NCI-H524 treated with DMSO at 0.1 percent for 48 hours (cell line): ENCODE results near the gene PFAS.

Source experiments
- DNase-seq: peaks from one replicate; lab custom pipeline; 2025; lab: John Stamatoyannopoulos, UW

Gene PFAS

DNA sequence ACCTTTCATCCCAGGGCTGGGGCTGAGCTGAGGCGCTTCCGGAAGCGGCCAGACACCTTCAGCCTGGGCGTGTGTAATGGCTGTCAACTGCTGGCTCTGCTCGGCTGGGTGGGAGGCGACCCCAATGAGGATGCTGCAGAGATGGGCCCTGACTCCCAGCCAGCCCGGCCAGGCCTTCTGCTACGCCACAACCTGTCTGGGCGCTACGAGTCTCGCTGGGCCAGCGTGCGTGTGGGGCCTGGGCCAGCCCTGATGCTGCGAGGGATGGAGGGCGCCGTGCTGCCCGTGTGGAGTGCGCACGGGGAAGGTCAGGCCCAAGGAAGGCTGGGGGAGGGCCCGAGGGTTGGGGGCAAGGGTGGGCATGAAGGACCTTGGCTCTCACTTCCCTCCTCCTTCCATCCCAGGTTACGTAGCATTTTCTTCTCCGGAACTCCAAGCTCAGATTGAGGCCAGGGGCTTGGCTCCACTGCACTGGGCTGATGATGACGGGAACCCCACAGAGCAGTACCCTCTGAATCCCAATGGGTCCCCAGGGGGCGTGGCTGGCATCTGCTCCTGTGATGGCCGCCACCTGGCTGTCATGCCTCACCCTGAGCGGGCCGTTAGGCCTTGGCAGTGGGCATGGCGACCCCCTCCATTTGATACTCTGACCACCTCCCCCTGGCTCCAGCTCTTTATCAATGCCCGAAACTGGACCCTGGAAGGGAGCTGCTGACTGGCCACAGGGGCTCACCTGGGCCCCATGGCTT is 19.6 kb downstream of the PFAS start:
- no peak for DNase-seq

DNA sequence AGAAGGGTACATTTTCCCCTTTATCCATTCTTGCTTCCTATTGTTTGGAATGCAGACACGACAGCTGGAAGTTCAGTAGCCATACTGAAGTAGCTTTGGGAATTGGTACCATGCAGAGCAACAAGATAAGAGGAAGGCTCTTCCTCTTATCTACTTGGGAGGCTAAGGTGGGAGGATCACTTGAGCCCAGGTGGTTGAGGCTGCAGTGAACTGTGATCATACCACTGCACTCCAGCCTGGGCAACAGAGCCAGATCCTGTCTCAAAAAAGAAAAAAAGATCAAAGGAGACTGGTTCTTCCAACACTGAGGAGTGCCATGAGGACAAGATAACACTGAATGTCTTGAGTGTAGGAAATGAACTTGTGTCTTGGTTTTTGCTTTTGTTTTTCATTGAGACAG is 23.3 kb downstream of the PFAS start:
- DNase-seq, result no peak

DNA sequence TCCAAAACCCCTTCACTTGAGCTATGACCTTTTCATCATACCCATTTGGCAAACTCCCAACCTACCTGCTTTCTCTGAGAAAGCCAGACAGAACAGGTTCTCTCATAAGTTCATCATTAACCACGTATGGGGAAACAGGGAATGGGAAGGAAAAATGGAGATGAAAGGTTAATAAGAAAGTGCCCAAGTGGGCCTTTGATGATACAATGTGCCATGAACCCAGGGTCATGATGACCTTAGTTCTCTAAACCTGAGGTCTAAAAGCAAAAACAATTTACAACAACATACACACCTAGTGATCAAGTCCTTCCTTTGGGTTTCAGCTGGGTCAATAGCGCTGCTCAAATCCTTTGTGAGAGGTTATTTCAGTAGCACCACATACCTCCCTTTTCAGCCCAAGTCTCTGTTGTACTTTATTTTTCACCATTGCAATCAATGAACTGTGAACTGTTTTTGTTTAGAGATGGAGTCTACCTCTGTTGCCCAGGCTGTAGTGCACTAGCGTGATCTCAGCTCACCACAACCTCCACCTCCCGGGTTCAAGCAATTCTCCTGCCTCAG is 24.9 kb downstream of the PFAS start:
- no peak for DNase-seq

DNA sequence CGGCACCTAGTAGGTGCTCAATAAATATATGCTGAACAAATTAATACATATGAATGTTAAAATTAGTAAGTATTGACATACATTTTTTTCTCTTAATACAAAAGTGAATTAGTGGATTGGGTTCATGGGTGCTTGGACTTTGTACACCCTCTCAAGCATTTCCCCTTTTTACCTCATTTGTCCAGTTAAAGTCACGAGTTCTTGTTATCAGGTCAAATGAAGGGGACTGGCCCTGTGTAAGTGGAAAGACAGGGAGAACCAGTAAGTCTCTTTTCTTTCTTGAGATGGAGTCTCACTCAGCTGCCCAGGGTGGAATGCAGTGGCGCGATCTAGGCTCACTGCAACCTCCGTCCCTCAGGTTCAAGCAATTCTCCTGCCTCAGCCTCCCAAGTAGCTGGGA is 25.7 kb downstream of the PFAS start:
- DNase-seq, result no peak

DNA sequence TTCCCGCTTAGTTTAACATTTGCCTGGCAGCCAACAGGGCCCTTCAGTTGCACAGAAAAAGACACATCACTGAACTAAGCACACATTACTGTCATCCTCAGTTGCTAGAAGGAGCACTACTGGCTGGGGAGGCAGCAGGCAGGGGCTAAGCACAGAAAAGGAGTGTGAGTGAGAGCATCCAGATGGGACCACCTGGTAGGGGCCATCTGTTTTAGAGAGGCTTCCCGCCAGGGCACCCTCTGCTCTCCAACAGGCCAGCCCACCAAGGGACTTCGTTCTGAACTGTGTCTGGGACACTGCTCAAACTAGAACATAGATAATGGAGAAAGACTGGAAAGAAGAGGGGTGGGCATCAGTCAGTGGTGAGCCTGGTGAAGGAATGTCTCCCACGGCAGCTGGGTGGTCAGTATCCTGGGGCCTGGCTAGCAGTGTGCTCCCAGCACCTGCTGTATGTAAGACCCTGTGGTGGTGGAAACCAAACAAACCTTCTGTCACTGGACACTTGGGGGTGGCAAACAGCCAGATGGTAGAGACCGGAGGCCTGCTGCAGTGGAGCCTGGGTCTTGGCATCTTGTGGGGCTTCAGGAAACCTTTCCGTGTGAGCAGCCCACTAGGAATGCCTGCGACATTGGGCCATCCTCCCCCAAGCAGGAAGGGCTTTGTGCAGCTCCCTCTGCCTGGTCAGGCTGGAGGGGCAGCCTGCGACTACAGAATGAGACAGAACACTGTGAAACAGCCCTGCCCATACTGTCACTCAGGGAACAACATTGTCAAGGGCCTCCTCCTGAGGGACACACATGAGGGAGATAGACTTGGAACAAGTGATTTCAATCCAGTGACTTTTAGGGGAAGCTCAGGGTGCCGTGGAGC is 26.6 kb downstream of the PFAS start:
- DNase-seq, result peak; percentile 60

DNA sequence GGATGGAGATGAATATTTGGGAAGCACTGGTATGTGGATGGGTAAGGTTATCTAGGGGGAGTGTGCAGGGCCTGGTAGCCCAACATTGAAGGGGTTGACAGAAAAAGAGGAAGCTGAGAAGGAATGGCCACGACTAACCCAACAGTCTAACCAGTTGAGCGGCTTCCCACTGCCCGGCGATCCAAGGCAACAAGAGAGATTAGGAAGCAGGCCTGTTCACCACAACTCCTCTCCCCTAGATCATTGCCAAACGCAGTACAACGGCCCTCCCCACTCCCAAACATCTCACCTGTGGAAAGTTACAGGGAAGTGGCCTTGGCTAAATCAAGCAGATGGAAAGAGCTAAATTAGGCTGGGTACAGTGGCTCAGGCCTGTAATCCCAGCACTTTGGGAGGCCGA is 28.2 kb downstream of the PFAS start:
- DNase-seq, result no peak

DNA sequence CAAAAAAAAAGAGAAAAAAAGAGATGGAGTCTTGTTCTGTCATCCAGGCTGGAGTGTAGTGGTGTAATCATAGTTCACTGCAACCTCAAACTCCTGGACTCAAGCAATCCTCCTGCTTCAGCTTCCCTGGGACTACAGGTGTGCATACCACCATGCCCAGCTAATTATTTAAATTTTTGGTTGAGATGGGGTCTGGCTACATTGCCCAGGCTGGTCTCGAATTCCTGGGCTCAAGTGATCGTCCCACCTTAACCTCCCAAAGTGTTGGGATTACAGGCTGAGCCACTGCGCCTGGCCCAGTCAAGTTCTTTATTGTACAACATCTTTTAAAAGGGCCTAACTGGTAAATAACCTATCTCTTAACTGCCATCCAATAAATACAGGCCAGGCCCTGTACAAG is 33.3 kb downstream of the PFAS start:
- no peak for DNase-seq

DNA sequence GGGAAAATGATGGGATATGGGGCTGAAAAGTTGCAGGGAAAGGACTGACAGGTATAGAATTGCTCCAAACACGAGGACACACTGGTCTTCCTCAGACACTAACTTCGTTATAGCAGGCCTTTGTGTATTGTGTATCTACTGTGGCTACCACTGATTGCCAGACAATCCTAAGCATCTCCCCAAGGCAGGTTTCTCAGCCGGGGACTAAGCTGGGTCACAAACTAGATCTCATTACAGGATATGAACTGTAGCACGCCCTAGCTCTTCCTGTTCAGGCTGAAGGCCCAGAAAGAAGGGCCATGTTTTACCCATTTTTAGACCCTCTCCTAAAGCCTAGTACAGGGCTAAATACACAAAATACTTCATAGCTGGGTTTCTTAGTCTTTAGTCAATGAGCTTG is 34.3 kb downstream of the PFAS start:
- DNase-seq, result no peak

DNA sequence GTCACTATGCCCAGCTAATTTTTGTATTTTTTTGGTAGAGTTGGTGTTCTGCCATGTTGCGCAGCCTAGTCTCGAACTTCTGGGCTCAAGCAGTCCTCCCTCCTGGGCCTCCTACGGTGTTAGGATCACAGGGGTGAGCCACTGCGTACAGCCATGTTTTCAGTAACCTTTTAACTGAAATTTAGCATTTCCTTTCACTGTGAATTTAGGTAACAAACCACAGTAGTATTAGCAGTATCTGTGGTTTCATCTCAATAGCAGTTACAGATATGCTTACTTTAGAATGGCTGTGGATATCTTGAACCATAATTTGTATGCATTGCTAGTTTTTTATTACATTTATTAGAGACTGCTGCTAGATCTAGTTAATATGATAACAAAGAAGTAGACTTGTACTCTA is 35.0 kb downstream of the PFAS start:
- no peak for DNase-seq

DNA sequence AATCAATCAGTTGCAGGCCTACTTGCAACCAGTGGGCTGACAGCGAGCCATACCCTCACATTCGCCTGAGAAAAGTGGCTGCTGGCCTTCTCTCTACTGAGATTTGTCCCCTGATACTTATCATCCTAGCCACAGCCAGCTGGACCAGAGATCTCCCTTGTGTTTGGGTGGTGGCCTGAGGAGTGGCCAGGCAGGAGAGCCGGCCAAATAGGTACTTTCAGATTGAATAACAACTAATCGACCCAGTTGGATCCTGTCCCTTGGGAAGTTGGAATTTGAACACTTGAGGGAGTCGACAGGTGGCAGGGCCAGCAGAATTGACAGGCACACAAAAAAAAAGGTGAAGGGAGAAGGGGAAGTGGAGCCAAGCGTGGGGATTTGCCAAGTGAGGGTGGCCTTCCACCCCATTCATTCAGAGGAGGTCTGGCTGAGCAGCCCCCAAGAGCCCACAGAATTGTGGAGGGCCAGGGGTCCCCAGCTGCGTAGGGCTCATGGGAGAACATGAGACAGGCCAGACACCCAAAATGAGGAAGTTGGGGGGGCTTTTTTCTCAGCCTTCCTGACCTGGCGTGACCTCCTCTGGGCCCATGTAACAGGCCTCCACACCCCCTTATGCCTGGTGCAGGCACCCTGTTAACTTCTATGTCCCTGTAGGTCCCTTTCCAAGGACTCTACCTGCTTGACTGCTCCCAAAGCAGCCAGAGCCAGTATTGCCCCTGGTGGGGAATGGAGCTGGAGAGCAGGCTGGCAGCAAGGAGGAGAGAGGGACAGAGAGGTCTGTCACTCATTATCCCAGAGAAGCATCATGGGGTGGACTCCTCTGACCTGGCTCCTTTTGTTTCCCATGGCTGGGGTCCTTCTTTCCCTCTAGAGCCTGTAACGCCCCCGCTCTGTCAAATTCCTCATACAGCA is 36.4 kb downstream of the PFAS start:
- peak; percentile 17 for DNase-seq

DNA sequence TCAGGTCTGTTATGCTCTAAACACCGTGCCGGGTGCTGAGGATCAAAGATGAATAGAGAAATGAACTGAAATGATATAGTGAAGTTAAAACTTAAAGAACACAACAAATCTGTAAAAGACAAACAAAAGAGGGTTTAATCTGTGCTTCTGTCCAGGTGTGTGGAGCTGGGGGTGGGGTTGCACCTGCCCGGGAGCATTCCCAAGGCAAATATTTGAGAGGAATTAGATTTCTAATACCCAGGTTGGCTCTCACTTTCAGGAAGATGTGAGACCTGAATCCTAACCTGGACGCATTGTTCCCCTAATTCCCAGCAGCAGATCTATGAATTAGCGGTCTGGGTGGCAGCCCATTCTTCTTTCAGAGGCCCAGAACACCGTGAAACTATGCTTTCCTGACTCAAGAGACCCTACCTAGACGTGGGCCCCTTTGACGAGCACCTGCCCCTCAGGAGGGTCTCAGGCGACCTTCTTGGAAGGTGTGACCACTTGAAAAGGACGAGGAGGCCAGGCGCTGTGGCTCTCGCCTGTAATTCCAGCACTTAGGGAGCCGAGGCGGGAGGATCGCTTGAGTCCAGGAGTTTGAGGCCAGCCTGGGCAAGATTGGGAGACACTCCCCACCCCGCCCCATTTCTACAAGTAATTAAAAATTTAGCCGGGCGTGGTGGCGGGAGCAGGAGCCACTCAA is 38.7 kb downstream of the PFAS start:
- DNase-seq, result no peak

DNA sequence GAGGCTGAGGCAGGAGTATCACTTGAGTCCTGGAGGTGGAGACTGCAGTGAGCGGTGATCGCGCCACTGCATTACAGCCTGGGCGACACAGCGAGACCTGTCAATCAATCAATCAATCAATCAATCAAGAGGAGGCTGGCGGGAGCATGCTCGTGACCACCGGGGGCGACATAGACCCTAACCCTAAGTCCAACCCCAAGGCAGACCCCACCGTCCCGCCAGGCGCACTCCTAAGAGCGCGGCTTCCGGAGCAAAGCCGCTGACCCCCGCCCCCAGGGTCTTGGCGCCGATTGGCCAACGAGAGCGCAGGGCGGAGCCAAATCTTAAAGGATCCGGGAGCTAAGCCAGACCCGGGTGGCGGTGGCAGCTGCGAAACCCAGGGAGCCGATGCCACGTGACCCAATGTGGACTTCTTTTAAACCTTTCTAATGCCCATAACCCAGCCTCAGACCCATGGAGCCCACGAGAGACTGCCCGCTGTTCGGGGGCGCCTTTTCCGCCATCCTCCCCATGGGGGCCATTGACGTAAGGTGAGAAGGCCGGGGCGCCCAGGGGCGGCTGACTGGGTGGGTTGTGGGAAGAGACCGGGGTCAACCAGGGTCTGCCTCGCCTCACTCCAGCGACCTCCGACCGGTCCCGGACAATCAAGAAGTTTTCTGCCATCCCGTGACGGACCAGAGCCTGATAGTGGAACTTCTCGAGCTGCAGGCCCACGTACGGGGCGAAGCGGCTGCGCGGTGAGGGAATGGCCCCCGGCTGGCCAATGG is 39.4 kb downstream of the PFAS start, which contains the start of gene RANGRF:
RANGRF (plus strand) TSS at position 335 of the 767 bp plus-strand sequence; CDS start at position 454, 119 bp downstream.
- peak; percentile 60 for DNase-seq

DNA sequence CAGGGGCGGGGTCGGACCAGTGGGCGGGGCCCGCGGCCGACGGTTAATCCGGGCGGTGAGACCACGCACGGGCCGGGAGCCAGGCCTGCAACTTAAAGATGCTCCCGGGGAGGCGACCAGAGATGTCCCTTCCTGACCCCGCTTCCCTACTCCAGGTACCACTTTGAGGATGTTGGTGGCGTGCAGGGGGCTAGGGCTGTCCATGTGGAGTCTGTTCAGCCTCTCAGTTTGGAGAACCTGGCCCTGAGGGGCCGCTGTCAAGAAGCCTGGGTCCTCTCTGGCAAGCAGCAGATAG is 40.0 kb downstream of the PFAS start:
- DNase-seq, result no peak

DNA sequence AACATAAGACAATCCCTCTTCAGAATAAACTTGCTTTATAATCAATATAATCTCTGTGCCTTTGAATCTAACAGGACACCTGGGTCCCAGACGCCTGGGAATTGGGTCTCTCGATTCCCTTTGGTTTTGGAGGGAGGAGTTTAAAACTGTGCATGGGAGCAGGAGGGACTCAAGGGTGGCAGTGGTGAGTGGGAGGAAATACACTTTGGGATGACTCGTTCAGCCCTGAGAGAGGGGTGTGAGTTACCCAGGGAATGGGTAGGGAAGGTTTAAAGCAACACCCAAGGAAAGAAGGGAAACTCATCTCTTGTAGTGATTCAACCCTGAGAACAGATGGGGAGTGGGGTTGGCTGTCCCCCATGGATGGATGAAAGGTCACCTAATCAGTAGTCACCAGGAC is 41.0 kb downstream of the PFAS start:
- DNase-seq, result no peak

DNA sequence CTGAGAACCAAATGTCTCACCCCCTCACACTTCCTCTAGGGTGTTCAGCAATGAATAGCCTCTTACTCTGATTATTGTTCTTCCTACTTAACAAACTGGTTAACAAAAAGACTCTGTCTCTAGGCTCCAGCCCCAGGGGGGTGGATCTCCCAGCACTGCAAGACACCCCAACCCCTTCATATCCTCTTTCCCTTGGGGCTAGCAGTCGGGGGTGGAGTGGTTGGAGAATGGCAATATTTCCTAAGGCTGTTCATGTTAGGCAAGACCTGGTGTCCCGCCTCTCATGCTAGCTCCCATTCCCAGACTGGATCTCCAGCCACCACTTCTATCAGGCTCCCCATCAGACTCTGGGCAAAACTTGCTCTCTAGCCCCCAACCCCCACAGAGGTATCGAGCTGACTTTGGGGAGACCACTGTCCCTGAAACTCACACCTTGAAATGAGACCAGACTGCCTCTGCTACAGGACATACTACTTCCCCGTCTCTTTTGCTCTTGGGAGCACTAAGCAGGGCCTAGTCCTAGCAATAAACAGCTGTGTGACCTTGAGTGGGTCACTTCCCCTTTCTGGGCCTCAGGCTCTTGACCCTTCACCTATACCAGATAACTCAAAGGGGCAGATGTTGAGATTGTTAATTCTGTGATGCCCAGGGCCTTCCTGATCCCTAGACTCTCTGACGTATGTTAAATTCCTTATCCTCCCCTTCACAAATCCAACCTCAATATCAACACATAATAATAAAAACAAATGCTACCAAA is 43.7 kb downstream of the PFAS start:
- no peak for DNase-seq

DNA sequence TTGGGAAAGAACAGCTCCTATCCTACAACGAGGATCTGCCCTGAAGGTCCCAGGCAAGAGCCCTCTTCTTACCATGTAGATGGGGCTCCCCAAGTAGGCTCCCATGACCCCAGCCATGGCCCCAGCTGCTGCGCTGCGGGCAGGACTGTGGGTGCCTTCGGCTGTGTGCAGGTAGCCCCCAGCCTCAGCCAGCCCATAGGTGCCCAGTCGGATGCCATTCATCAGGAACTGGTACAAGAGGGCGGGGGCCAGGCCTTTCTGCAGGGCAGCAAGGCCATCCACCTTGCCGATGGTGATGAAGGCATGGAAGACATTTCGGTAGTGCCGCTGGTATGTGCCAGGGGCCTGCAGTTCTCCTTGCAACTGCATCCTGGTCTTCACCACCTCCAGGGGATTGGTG is 45.3 kb downstream of the PFAS start:
- DNase-seq, result no peak

DNA sequence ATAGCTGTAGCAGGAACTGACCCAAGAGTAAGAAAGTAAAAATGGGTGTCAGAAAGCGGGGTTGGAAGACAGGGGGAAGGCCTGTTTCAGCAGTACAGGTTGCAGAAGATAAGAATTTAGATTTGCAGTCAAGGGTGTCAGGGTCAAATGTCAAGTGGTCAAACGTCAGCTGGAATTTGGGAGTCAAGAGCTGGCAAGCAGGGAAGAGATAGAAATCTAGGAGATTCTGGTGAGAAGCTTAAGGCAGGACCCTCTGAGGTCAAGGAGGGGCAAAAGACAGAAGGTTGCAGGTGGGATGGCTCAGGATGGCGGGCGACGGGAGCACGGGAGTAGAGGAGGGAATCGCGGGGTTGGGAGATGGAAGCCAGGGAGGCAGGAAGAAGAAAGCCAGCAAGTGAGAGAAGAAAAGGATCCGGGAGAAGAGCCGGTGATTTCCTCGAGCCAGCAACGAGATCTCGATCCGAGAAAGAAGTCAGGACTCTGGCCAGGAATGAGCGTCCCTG is 45.8 kb downstream of the PFAS start:
- DNase-seq, result no peak

DNA sequence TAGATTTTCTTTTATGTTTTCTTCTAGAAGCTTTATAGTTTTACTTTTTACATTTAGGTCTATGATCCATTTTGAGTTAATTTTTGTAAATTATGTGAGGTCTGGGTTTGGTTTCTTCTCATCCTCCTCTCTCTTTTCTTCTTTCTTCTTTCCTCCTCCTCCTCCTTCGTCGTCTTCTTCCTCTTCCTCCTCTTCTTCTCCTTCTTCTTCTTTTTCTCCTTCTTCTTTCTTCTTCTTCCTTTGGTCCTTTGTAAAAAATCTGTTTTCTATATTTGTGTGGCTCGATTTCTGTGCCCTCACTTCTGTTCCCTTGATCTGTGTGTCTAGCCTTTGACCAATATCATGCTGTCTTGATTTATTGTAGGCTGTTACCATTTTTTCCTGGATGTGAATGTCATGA is 51.1 kb downstream of the PFAS start:
- no peak for DNase-seq

DNA sequence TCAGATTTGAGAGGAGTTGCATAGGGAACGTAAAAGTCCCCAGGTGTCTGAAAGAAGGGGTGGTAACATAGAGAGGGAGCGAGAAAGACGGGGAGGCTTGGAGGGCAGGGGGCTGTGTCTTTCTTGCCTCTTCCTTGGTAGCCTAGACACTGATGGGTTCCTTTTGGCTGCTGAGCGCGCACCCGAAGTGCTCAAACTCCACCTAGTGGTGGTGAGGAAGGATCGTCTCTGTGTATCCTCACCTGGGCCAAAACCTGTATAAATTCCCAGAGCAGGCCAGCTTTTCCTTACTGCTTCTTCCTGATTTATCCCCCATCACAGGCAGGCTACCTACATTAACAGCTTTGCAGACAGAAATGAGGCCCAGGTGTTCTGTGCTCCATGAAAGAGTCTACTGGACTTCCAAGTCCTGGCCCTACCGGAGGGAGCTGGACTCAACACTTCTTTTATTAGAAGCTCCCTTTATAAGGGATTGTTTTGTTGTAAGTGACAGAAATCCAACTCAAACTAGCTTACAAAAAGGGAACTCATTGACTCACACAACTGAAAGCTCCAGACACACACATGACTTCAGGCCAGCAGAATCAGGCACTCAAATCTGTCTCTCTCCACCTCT is 51.6 kb downstream of the PFAS start:
- DNase-seq, result no peak
